H1 (cell line): ENCODE data around the gene CHST11. TPM values are rescaled to one million over a fixed set of nuclear protein-coding genes. Genes with fewer than 3 reads are reported as not detected.

Experiments
- YY1 ChIP-seq: IDR thresholded peaks from 2 replicates; pipeline ENCODE4 v1.6.1; 2011; ENCODE audit warnings: low read depth, mild to moderate bottlenecking, low read length
- polyA plus RNA-seq, 7 experiments: library from polyadenylated mRNA; depleted of rRNA in 3 of 7; stranded (reverse) in 5 of 7; unstranded in 2 of 7; fragments of >200 nt in 5 of 7; fragments of 200-250 nt in 2 of 7; gene quantifications; 1 replicate in 5 of 7; 2 replicates in 1 of 7; 4 replicates in 1 of 7; pipeline versions ENCODE4 v1.2.1 to v1.2.3, GENCODE V29; 2011 to 2013; ENCODE audit warnings: missing spikeins in 2 of 7, mixed read lengths in 2 of 7
- total RNA-seq: library from RNA; stranded (reverse); fragmentation: NEBNext Ultra II Directional; extraction: Animal tissue kit (Norgen Biotek cat#: 25700); gene quantifications from 2 replicates; pipeline ENCODE4 v1.2.1, GENCODE V29; 2021

The CHST11 gene
- total and polyA plus RNA-seq, 2 of the 8 experiments (the other 6 are each of a cell fraction or from before 2014, with no cell fraction given) = 14.4 to 20.8 TPM

DNA sequence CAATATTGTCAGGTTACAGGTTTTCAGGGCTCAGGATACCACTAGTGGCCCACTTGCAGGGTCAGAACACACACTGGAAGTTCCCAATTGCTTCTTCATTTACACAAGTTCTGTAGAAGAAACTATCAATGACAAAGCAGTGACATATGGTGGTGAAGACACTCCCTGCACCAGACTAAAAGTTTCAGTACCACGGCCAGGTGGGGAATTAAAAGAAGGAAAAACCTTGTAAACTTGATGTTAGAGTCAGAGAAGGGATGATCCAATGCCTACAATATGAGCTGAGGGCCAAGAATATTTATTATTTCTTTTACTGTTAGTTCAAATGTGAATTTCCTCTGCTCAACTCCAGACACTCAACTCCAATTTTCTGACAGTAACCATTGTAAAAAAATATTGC is 31.8 kb upstream of the CHST11 start (continued):
- TF ChIP-seq YY1 = no peak
